Sigmoid colon (tissue), 4 donors: Measurements from ENCODE around the gene NOSIP.
"Not testable (repeated sequence)": the region's sequence is repeated elsewhere in the genome, so short reads cannot be mapped to it uniquely, and the experiment has no call there.

ENCODE experiments used
- EP300 ChIP-seq, 4 donors: sonication (generic); formaldehyde crosslinking; IDR thresholded peaks; one replicate each; pipeline ENCODE4 v1.6.1; 2017; ENCODE audit warnings: antibody characterized with exemption in 4 of 4
- POLR2A ChIP-seq, 2 donors: fragments of 450-650 bp; IDR thresholded peaks; one replicate each; pipeline ENCODE4 v1.6.1; 2016; ENCODE audit warnings: antibody characterized with exemption in 2 of 2, mild to moderate bottlenecking in 2 of 2, moderate library complexity in 2 of 2

GRCh38 chr19:49617860-49618259 lies 37.5 kb upstream of the NOSIP start:
- TF ChIP-seq POLR2A, EP300 (IDR thresholded peaks at IDR 0.05): not testable (repeated sequence)
